B cell (primary cell): ENCODE results near the gene CPB2. TPM values are rescaled to one million over a fixed set of nuclear protein-coding genes. Genes with fewer than 3 reads are reported as not detected.
A peak's percentile ranks its signal among the peaks of the same experiment; 100 is the strongest.

ENCODE experiments used
- ATAC-seq: fragments of 200-7000 bp; cut with Tn5 transposase; one replicate; pipeline ENCODE4 v1.10.0; 2021; ENCODE audit warnings: low read depth, mild to moderate bottlenecking, moderate number of reproducible peaks, moderate library complexity
- CTCF ChIA-PET: fragments of 350-600 bp; sonication (Branson Sonifier 250); formaldehyde crosslinking; loops from one replicate; lab custom pipeline; 2021; ENCODE audit warnings: antibody characterized with exemption, inconsistent platforms; lab: Charles Lee
- POLR2A ChIA-PET: fragments of 350-600 bp; sonication (Branson Sonifier 250); formaldehyde crosslinking; loops from one replicate; lab custom pipeline; 2021; ENCODE audit warnings: antibody characterized with exemption; lab: Charles Lee
- DNase-seq: peaks from one replicate; pipeline ENCODE4 v3.0.0; 2013
- H2AFZ ChIP-seq: 2 replicates; pipeline ENCODE4 v1.6.1; 2012; ENCODE audit warnings: mild to moderate bottlenecking, low read depth, low read length; ENCODE audit not compliant: insufficient read depth, poor library complexity, severe bottlenecking
- H3K27ac ChIP-seq, 2 donors: 1 replicate in 1 of 2; 2 replicates in 1 of 2; pipeline ENCODE4 v1.5.1; 2012 to 2013; ENCODE audit warnings: low read length in 2 of 2, mild to moderate bottlenecking in 2 of 2, moderate library complexity in 1 of 2
- H3K27me3 ChIP-seq, 4 experiments: fragments of 200-600 bp in 1 of 4; sonication (generic) in 1 of 4; replicated peaks in 1 of 4; 1 replicate in 2 of 4; 2 replicates in 2 of 4; pipeline versions ENCODE4 v1.6.1 to v1.7.0; 2013 to 2016; ENCODE audit warnings: low read length in 3 of 4, mild to moderate bottlenecking in 2 of 4, mixed read lengths in 1 of 4, moderate library complexity in 1 of 4; ENCODE audit not compliant: insufficient read depth in 4 of 4, control insufficient read depth in 3 of 4; ENCODE audit errors: control extremely low read depth in 1 of 4
- H3K36me3 ChIP-seq, 2 experiments: replicated peaks in 1 of 2; 1 replicate in 1 of 2; 2 replicates in 1 of 2; pipeline versions ENCODE4 v1.6.1 to v1.7.1; 2013; ENCODE audit warnings: low read length in 1 of 2; ENCODE audit not compliant: insufficient read depth in 2 of 2, control insufficient read depth in 1 of 2; ENCODE audit errors: control extremely low read depth in 1 of 2, extremely low read depth in 1 of 2
- H3K4me1 ChIP-seq, 2 donors: fragments of 200-600 bp in 1 of 2; sonication (generic) in 1 of 2; 1 replicate in 1 of 2; 2 replicates in 1 of 2; pipeline versions ENCODE4 v1.5.1 to v1.6.1; 2013 to 2017; ENCODE audit warnings: low read length in 2 of 2; ENCODE audit not compliant: control insufficient read depth in 2 of 2, insufficient read depth in 2 of 2
- H3K4me2 ChIP-seq: replicated peaks from 2 replicates; pipeline ENCODE3; 2012; ENCODE audit warnings: mild to moderate bottlenecking, low read depth, low read length; ENCODE audit not compliant: poor library complexity, severe bottlenecking
- H3K4me3 ChIP-seq, 5 experiments: fragments of 200-600 bp in 1 of 5; sonication (generic) in 1 of 5; 1 replicate in 3 of 5; 2 replicates in 2 of 5; pipeline versions ENCODE4 v1.5.1 to v1.7.0; 2011 to 2016; ENCODE audit warnings: low read length in 4 of 5, mild to moderate bottlenecking in 4 of 5, low read depth in 2 of 5, control low read depth in 1 of 5, moderate library complexity in 1 of 5; ENCODE audit not compliant: insufficient read depth in 1 of 5; ENCODE audit errors: control extremely low read depth in 1 of 5, extremely low read depth in 1 of 5
- H3K79me2 ChIP-seq: fragments of 200-600 bp; sonication (generic); one replicate; pipeline ENCODE4 v1.6.0; 2016; ENCODE audit warnings: low read length; ENCODE audit not compliant: control insufficient read depth, insufficient read depth
- H3K9ac ChIP-seq: fragments of 200-600 bp; sonication (generic); 2 replicates; pipeline ENCODE4 v1.6.1; 2017; ENCODE audit warnings: mild to moderate bottlenecking, low read length, moderate library complexity
- H3K9me3 ChIP-seq, 3 donors: one replicate each; pipeline versions ENCODE4 v1.6.1 to v1.7.1; 2013; ENCODE audit warnings: low read length in 2 of 3; ENCODE audit not compliant: control insufficient read depth in 2 of 3, insufficient read depth in 1 of 3; ENCODE audit errors: control extremely low read depth in 1 of 3
- H4K20me1 ChIP-seq: 2 replicates; pipeline ENCODE4 v1.6.0; 2012; ENCODE audit warnings: mild to moderate bottlenecking, low read length; ENCODE audit not compliant: insufficient read depth, control insufficient read depth, poor library complexity, severe bottlenecking
- H3K27ac Mint-ChIP-seq: one replicate; pipeline ENCODE4 v1.8.0; 2021; ENCODE audit warnings: mixed read lengths
- H3K27me3 Mint-ChIP-seq: one replicate; pipeline ENCODE4 v1.8.0; 2021; ENCODE audit warnings: mixed read lengths
- H3K4me1 Mint-ChIP-seq: one replicate; pipeline ENCODE4 v1.8.0; 2021; ENCODE audit warnings: mixed read lengths
- H3K4me3 Mint-ChIP-seq: one replicate; pipeline ENCODE4 v1.8.0; 2021; ENCODE audit warnings: mixed read lengths
- H3K9me3 Mint-ChIP-seq: one replicate; pipeline ENCODE4 v1.8.0; 2022; ENCODE audit warnings: mixed read lengths; ENCODE audit not compliant: insufficient read depth
- CTCF ChIP-seq: fragments of 200-600 bp; IDR thresholded peaks from one replicate; pipeline ENCODE4 v1.8.0; 2022; ENCODE audit warnings: antibody characterized with exemption, mild to moderate bottlenecking
- EZH2 ChIP-seq: IDR thresholded peaks from 2 replicates; pipeline ENCODE4 v1.6.1; 2012; ENCODE audit warnings: borderline replicate concordance, low read depth, mild to moderate bottlenecking, moderate library complexity, low read length; ENCODE audit not compliant: insufficient read depth, poor library complexity, severe bottlenecking
- WGBS: methylation state at CpG from one replicate; pipeline ENCODE4 v1.1.5; 2013; ENCODE audit warnings: missing lambda C conversion rate; ENCODE audit not compliant: insufficient coverage; 5-methylcytosine and 5-hydroxymethylcytosine counted together
- intact Hi-C: fragments of 100-400 bp; cut with micrococcal nuclease; formaldehyde crosslinking; loops from one replicate; pipeline ENCODE4 v1.10.0; 2022
- polyA plus RNA-seq: library from polyadenylated mRNA; depleted of rRNA; stranded (reverse); fragments of >200 nt; gene quantifications from 2 replicates; pipeline ENCODE4 v1.2.3, GENCODE V29; 2012
- total RNA-seq, 2 donors: library from RNA; stranded (reverse); fragments of 120-200 nt in 1 of 2; gene quantifications; 1 replicate in 1 of 2; 2 replicates in 1 of 2; pipeline versions ENCODE4 v1.2.3 to v1.2.4, GENCODE V29; 2013 to 2022

The CPB2 gene
- total and polyA plus RNA-seq, 2 donors (not counting 1 experiment from before 2014, with no cell fraction given) = not detected

GRCh38 chr13:46143184-46143701 lies 38.4 kb upstream of the CPB2 start:
- Histone ChIP-seq H3K79me2 (peaks cover 12% of the 10 kb centered on the region), H3K9me3 (no peaks in the 10 kb centered on the region), H3K4me1 (no peaks in the 10 kb centered on the region), H2AFZ (no peak overlapping the region), H3K27ac (no peak overlapping the region), H3K36me3 (peaks cover 4 to 90% of the 10 kb centered on the region in 2 experiments), H3K9ac (no peak overlapping the region), H4K20me1 (peaks cover 17% of the 10 kb centered on the region), H3K4me3 (no peak overlapping the region), H3K27me3 (no peaks in the 10 kb centered on the region), H3K4me2 (no peak overlapping the region)
- WGBS = 100% methylated on average over 1 of the region's 4 CpGs
- Mint-ChIP-seq H3K4me1 (no peaks in the 10 kb centered on the region), H3K27me3 (no peaks in the 10 kb centered on the region), H3K9me3 (no peaks in the 10 kb centered on the region), H3K4me3 (no peak overlapping the region), H3K27ac (peak overlapping the region; percentile 34)
- intact Hi-C loops = no loop called here
- DNase-seq (no peak), ATAC-seq (no peak)
- TF ChIP-seq EZH2 = no peak
- TF ChIP-seq CTCF = no peak
- ChIA-PET CTCF (interaction anchor here (1.0 to 4.3 kb wide), 5 partner anchors 8 to 188 kb away, joined by 3 to 25 read pairs (median 6); no protein-coding TSS in a partner anchor), POLR2A (no interaction called here)

GRCh38 chr13:46142776-46143175 lies 37.9 kb upstream of the CPB2 start:
- H3K79me2 ChIP-seq = peaks cover 12% of the 10 kb centered on the region
- CTCF ChIA-PET = interaction anchor here (1.0 to 4.3 kb wide), 6 partner anchors 8 to 189 kb away, joined by 3 to 25 read pairs (median 4); no protein-coding TSS in a partner anchor
- peaks cover 20% of the 10 kb centered on the region for H4K20me1 ChIP-seq
- no peaks in the 10 kb centered on the region for H3K4me1 ChIP-seq
- no peak for ATAC-seq
- H3K4me2 ChIP-seq = no peak overlapping the region
- intact Hi-C loops = no loop called here
- H3K9me3 ChIP-seq = no peaks in the 10 kb centered on the region
- H3K4me3 ChIP-seq = no peak overlapping the region
- H3K36me3 ChIP-seq = peaks cover 3 to 90% of the 10 kb centered on the region in 2 experiments
- no peak overlapping the region for H3K9ac ChIP-seq
- H2AFZ ChIP-seq = no peak overlapping the region
- POLR2A ChIA-PET = no interaction called here
- H3K27me3 ChIP-seq = no peaks in the 10 kb centered on the region
- no peaks in the 10 kb centered on the region for H3K9me3 Mint-ChIP-seq
- H3K4me1 Mint-ChIP-seq = no peaks in the 10 kb centered on the region
- no peak for DNase-seq
- H3K27me3 Mint-ChIP-seq = no peaks in the 10 kb centered on the region
- no peak overlapping the region for H3K4me3 Mint-ChIP-seq
- H3K27ac ChIP-seq = no peak overlapping the region
- 100% methylated on average over 3 of the region's 3 CpGs for WGBS
- H3K27ac Mint-ChIP-seq = no peak overlapping the region
- TF ChIP-seq EZH2 (no peak), CTCF (no peak)
